GM10266 (cell line): Measurements from ENCODE around the gene TRIM7.

Experiments
- DNase-seq: peaks from one replicate; pipeline ENCODE4 v3.0.0; 2012; ENCODE audit errors: extremely low spot score
- CTCF ChIP-seq: IDR thresholded peaks from 2 replicates; pipeline ENCODE4 v1.5.1; 2012; ENCODE audit warnings: mild to moderate bottlenecking, low read depth; ENCODE audit not compliant: control insufficient read depth, insufficient read depth; ENCODE audit errors: missing control alignments

TRIM7 gene

DNA sequence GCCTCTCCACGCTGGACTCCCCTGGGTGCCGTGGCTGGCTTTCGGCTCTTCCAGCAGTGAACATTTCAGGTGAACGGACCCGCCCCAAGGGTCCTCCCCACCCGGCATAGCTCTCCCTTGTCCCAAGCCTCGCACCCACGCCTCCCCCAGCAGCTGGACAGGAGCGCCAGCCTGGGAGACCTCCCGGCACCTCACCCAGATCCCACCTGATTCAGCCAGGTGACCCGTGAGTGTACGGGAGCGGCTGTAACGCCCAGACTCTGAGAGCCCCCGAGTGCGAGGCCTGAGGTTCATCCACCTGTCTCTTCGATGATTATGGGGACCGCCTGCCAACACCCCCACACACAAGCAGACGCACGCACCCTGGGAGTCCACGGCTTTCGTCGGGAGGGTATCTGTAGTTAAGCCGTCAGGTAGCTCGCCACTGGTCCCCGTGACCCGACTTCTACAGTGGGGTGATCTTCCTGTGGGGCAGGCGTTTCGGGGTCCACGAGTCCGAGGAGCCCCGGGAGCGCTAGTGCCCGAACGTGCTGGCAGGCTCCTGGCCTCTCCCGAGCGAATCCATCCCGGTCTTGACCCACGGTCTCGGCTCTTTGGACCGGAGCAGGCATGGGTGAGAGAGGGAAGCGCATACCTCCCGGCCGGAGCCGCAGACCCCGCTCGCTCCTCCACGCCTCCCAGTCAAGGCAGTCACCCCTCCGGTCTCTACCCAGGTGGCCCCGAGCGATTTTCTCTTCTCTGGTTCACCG, 14.9 kb downstream of the TRIM7 start:
- no peak for TF ChIP-seq CTCF
- DNase-seq: peak; percentile 32

DNA sequence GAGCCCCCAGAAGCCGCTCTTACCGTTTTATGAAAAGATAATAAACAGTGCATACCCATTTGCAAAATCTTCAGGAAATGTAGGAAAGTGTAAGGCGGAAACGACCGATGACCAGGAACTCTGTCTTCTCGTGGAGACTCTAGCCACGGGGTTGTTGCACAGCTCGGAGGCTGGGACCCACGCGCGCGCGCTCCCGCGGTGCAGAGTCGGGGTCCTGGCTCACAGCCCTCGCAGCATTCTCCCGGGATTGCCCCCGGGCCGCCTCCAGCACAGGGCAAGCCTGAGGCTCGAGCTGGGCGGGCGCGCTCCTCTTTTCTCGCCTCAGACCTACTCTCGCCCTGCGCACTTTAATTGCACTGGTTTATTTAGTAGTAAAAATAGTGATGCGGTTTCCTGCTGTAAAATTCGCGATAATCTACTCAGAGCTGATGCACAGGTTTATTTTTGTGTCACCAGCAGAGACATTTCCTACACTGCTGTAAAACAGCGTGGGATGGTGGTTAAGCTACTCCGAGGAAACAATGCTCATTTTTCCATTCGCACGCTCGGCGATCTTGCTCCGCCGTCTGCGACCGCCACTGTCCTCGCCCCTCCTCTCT, 15.5 kb downstream of the TRIM7 start:
- peak; percentile 49 for DNase-seq
- TF ChIP-seq CTCF: no peak

DNA sequence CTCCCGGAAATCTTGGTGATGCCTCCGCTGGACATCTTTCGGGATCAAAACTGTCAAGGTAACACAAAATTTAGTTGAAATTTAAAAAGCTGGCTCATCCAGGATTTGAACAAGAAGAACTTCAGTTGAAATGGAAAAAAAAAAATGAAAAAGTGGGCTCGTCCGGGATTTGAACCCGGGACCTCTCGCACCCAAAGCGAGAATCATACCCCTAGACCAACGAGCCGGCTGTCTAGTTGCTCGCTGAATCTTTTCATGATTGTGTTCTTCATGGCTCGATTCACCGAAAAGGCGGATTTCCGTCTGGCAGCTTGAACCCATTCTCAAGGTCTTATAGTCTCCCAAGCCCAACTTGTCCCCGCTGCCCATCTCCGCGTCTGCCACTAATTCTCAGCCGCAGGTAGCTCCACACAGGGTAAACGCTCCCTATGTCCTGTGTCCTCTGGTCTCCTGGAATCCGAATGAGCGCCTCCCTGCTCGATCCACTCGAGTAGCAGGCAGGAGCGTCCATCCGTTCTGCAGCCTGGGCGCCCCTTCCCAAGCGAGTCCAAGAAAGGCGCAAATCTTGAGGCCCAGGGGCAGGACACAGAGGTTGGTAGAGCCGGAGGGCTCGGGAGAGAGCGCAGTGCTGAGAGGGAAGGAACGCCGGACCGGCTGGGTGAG, 16.2 kb downstream of the TRIM7 start:
- TF ChIP-seq CTCF: peak; percentile 16
- DNase-seq: peak; percentile 63

GRCh38 chr5:181187500-181188213, 17.3 kb downstream of the TRIM7 start:
- TF ChIP-seq CTCF: peak; percentile 14
- DNase-seq: peak; percentile 73

GRCh38 chr5:181186986-181187499, 18.0 kb downstream of the TRIM7 start:
- TF ChIP-seq CTCF: no peak
- DNase-seq: peak; percentile 6

DNA sequence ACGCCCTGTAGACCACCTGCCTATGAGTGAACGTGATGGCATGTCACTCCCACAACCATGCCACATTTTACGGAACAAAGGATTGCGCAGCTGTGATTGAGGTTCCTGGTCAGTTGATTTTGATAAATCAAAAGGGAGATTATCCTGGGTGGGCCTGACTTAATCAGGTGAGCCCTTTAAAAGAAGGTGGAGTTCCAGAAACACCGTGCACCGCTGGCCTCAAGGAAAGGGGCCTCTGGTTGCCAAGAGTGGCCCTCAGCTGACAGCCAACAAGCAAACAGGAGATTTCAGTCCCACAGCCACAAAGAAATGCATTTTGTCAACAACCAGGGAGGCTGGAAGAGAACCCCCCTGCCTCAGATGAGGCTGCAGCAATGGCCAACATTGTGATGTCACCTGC, 19.0 kb downstream of the TRIM7 start:
- TF ChIP-seq CTCF: no peak
- no peak for DNase-seq
